Cardiac fibroblast (primary cell): Measurements from ENCODE around the gene MARCKSL1.
"Not testable (repeated sequence)": the region's sequence is repeated elsewhere in the genome, so short reads cannot be mapped to it uniquely, and the experiment has no call there.

ENCODE experiments used
- DNase-seq, 2 donors: peaks; one replicate each; pipeline versions ENCODE4 v3.0.0 to v3.0.0-alpha.2; 2010; ENCODE audit warnings: low read depth in 2 of 2
- H3K4me3 ChIP-seq, 2 donors: replicated peaks in 1 of 2; 1 replicate in 1 of 2; 2 replicates in 1 of 2; pipeline ENCODE4 v1.5.1; 2011; ENCODE audit warnings: low read depth in 2 of 2, low read length in 2 of 2, mild to moderate bottlenecking in 2 of 2, moderate library complexity in 1 of 2
- CTCF ChIP-seq: IDR thresholded peaks from one replicate; pipeline ENCODE4 v1.5.1; 2011; ENCODE audit warnings: low read depth, mild to moderate bottlenecking, low read length, inconsistent platforms

The MARCKSL1 gene

GRCh38 chr1:32289256-32289655 is 46.8 kb downstream of the MARCKSL1 start:
- no peak for TF ChIP-seq CTCF
- no peak overlapping the region for H3K4me3 ChIP-seq
- no peak for DNase-seq

- TF ChIP-seq CTCF = no peak
- no peak overlapping the region for H3K4me3 ChIP-seq
- DNase-seq = no peak
These were observed 49.3 kb downstream of the MARCKSL1 start for GRCh38 chr1:32286763-32287162.

GRCh38 chr1:32285658-32286057 is 50.4 kb downstream of the MARCKSL1 start:
- H3K4me3 ChIP-seq = no peak overlapping the region

GRCh38 chr1:32284777-32285176 is 51.3 kb downstream of the MARCKSL1 start:
- DNase-seq, H3K4me3 ChIP-seq: not testable (repeated sequence)

More at GRCh38 chr1:32285658-32286057, 50.4 kb downstream of the MARCKSL1 start:
- DNase-seq = no peak
- TF ChIP-seq CTCF = no peak
